Measurements from ENCODE around the gene CNTNAP5.

CNTNAP5 gene

GRCh38 chr2:124318913-124319312 lies 293.8 kb downstream of the CNTNAP5 start:
- TF ChIP-seq, protein P1, sequence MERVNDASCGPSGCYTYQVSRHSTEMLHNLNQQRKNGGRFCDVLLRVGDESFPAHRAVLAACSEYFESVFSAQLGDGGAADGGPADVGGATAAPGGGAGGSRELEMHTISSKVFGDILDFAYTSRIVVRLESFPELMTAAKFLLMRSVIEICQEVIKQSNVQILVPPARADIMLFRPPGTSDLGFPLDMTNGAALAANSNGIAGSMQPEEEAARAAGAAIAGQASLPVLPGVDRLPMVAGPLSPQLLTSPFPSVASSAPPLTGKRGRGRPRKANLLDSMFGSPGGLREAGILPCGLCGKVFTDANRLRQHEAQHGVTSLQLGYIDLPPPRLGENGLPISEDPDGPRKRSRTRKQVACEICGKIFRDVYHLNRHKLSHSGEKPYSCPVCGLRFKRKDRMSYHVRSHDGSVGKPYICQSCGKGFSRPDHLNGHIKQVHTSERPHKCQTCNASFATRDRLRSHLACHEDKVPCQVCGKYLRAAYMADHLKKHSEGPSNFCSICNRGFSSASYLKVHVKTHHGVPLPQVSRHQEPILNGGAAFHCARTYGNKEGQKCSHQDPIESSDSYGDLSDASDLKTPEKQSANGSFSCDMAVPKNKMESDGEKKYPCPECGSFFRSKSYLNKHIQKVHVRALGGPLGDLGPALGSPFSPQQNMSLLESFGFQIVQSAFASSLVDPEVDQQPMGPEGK (CRISPR knock-in tag; IDR thresholded peaks at IDR 0.05; ENCODE audit: borderline replicate concordance) = no peak
- TF ChIP-seq ZFP30 (CRISPR knock-in tag; IDR thresholded peaks at IDR 0.05) = no peak
- TF ChIP-seq RARB (CRISPR knock-in tag; IDR thresholded peaks at IDR 0.05) = no peak
- TF ChIP-seq, protein P2, sequence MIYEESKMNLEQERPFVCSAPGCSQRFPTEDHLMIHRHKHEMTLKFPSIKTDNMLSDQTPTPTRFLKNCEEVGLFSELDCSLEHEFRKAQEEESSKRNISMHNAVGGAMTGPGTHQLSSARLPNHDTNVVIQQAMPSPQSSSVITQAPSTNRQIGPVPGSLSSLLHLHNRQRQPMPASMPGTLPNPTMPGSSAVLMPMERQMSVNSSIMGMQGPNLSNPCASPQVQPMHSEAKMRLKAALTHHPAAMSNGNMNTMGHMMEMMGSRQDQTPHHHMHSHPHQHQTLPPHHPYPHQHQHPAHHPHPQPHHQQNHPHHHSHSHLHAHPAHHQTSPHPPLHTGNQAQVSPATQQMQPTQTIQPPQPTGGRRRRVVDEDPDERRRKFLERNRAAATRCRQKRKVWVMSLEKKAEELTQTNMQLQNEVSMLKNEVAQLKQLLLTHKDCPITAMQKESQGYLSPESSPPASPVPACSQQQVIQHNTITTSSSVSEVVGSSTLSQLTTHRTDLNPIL (CRISPR knock-in tag; IDR thresholded peaks at IDR 0.05; ENCODE audit: low read depth) = no peak
- TF ChIP-seq CSRNP3 (CRISPR knock-in tag; IDR thresholded peaks at IDR 0.05) = no peak
- TF ChIP-seq BACH2 (CRISPR knock-in tag; IDR thresholded peaks at IDR 0.05; ENCODE audit: borderline replicate concordance) = no peak
- TF ChIP-seq ISL1 (CRISPR knock-in tag; IDR thresholded peaks at IDR 0.05) = no peak
- TF ChIP-seq OSR1 (CRISPR knock-in tag; IDR thresholded peaks at IDR 0.05) = no peak
- no peak for TF ChIP-seq ESRRG (CRISPR knock-in tag; IDR thresholded peaks at IDR 0.05)
- TF ChIP-seq ZNF8 (CRISPR knock-in tag; IDR thresholded peaks at IDR 0.05) = no peak
- TF ChIP-seq CSDC2 (CRISPR knock-in tag; IDR thresholded peaks at IDR 0.05) = no peak
- no peak for TF ChIP-seq ARNTL (CRISPR knock-in tag; IDR thresholded peaks at IDR 0.05; ENCODE audit: borderline replicate concordance, low read depth)
- TF ChIP-seq SNAI2 (CRISPR knock-in tag; IDR thresholded peaks at IDR 0.05) = no peak
- no peak for TF ChIP-seq ZFP3 (CRISPR knock-in tag; IDR thresholded peaks at IDR 0.05)
- TF ChIP-seq ZNF70 (CRISPR knock-in tag; IDR thresholded peaks at IDR 0.05) = no peak
- TF ChIP-seq ZC3H10 (CRISPR knock-in tag; IDR thresholded peaks at IDR 0.05) = no peak
- no peak for TF ChIP-seq ZNF565 (CRISPR knock-in tag; conservative IDR thresholded peaks at IDR 0.05; ENCODE audit: low read depth)
- TF ChIP-seq GLIS3 (CRISPR knock-in tag; IDR thresholded peaks at IDR 0.05) = no peak
- no peak for TF ChIP-seq TOX (CRISPR knock-in tag; IDR thresholded peaks at IDR 0.05; ENCODE audit: borderline replicate concordance)
- ATAC-seq = no peak

DNA sequence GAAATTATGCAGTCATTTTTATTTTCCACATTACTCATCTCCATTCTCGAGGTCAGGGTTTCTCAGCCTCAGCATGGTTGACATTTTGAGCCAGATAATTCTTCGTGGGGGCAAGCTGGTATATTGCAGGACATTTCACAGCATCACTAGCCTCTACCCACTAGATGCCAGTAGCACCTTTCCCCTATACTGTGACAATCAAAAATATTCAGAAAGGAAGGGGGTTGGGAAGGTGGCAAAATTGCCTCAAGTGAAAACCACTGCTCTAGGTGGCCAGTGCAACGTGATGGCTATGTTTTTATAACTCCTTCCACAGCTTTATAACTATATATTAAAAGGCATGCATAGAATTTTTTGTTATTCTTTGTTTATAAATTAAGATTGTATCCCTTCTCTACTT lies 294.5 kb downstream of the CNTNAP5 start:
- TF ChIP-seq TOX (CRISPR knock-in tag; IDR thresholded peaks at IDR 0.05; ENCODE audit: borderline replicate concordance) (no peak), RARB (CRISPR knock-in tag; IDR thresholded peaks at IDR 0.05) (no peak), SNAI2 (CRISPR knock-in tag; IDR thresholded peaks at IDR 0.05) (no peak), ZNF70 (CRISPR knock-in tag; IDR thresholded peaks at IDR 0.05) (no peak), ZC3H10 (CRISPR knock-in tag; IDR thresholded peaks at IDR 0.05) (no peak), OSR1 (CRISPR knock-in tag; IDR thresholded peaks at IDR 0.05) (no peak), PPARA (CRISPR knock-in tag; IDR thresholded peaks at IDR 0.05; ENCODE audit: borderline replicate concordance) (no peak), BACH2 (CRISPR knock-in tag; IDR thresholded peaks at IDR 0.05; ENCODE audit: borderline replicate concordance) (no peak), ARNTL (CRISPR knock-in tag; IDR thresholded peaks at IDR 0.05; ENCODE audit: borderline replicate concordance, low read depth) (no peak), ZFP3 (CRISPR knock-in tag; IDR thresholded peaks at IDR 0.05) (no peak)
- no peak for ATAC-seq

DNA sequence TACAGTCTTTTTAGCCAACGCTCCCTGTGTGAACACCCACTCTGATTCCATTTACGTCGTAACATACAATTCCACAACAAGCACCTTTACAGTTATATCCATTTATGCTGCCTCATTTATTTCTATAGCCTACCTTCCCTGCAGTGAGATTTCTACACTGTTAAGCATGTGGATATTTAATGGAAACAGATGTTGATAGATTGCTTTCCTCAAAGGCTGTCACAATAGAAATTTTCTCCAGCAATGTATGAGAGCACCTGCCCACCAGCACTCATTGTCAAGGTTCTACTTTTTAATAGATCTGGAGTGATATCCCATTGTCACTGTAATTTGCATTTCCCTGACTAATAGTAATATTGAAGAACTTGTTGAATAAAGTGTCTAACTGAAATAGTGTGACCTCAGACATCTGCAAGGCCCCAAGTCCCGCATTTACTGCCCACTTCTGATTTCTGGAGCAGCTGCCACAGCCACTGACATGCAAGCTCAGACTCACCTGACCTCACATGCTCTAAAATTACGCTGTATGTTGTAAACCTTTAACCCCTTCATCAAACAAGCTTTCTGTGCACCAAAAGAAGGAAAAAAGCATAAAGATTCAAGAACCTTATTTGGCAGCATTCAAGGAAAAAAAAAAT lies 295.1 kb downstream of the CNTNAP5 start:
- TF ChIP-seq ESRRG (CRISPR knock-in tag; IDR thresholded peaks at IDR 0.05) = no peak
- no peak for TF ChIP-seq ARNTL (CRISPR knock-in tag; IDR thresholded peaks at IDR 0.05; ENCODE audit: borderline replicate concordance, low read depth)
- ATAC-seq = no peak

GRCh38 chr2:124323321-124323720 lies 298.2 kb downstream of the CNTNAP5 start:
- ATAC-seq = no peak
- TF ChIP-seq POU6F1 (CRISPR knock-in tag; IDR thresholded peaks at IDR 0.05; ENCODE audit: borderline replicate concordance, low read depth) (no peak), OSR1 (CRISPR knock-in tag; IDR thresholded peaks at IDR 0.05) (no peak), ZC3H10 (CRISPR knock-in tag; IDR thresholded peaks at IDR 0.05) (no peak), ZFP3 (CRISPR knock-in tag; IDR thresholded peaks at IDR 0.05) (no peak), RARB (CRISPR knock-in tag; IDR thresholded peaks at IDR 0.05) (no peak), ISL1 (CRISPR knock-in tag; IDR thresholded peaks at IDR 0.05) (no peak)
- TF ChIP-seq, protein P1 (CRISPR knock-in tag; IDR thresholded peaks at IDR 0.05; ENCODE audit: borderline replicate concordance) = no peak

Measured in SK-N-SH treated with all-trans-retinoic acid at 6 μM for 48 hours (cell line).